HCT116 (cell line): ENCODE results near the gene ETV7. TPM values are rescaled to one million over a fixed set of nuclear protein-coding genes. Genes with fewer than 3 reads are reported as not detected.

Source experiments
- ATAC-seq: fragments of 200-7000 bp; cut with Tn5 transposase; 2 replicates; pipeline ENCODE4 v1.9.1; 2020; ENCODE audit warnings: mild to moderate bottlenecking, moderate library complexity
- BruUV-seq: library from RNA; stranded (reverse); fragments of 400-500 nt; replicated peaks from 2 replicates; lab custom pipeline; 2021; lab: Mats Ljungman, UMichigan
- CTCF ChIA-PET: fragments of 300-600 bp; sonication (Branson Sonifier 250); formaldehyde crosslinking; loops from one replicate; lab custom pipeline; 2021; ENCODE audit warnings: antibody characterized with exemption; lab: Charles Lee
- POLR2A ChIA-PET: fragments of 300-600, 350-600 bp; sonication (Branson Sonifier 250); formaldehyde crosslinking; loops from one replicate; lab custom pipeline; 2021; ENCODE audit warnings: antibody characterized with exemption; lab: Charles Lee
- RAD21 ChIA-PET, 2 experiments: fragments of 300-600 bp; sonication (Branson Sonifier 250); formaldehyde crosslinking; loops; one replicate each; lab custom pipeline; 2023; ENCODE audit warnings: low total read pairs in 2 of 2; ENCODE audit not compliant: uncharacterized antibody in 2 of 2, unreplicated experiment in 2 of 2, low non-redundant PET in 1 of 2; lab: Charles Lee
- DNase-seq: peaks from one replicate; pipeline ENCODE4 v3.0.0-alpha.2; 2010; ENCODE audit warnings: low read depth, low spot score
- H2AFZ ChIP-seq: fragments of 200-600 bp; shearing (Covaris generic), sonication (generic); 2 replicates; pipeline ENCODE4 v1.6.1; 2017; ENCODE audit warnings: low read depth, mixed run types, mixed read lengths, antibody characterized with exemption, low read length; ENCODE audit not compliant: poor library complexity, severe bottlenecking
- H3K27ac ChIP-seq: 2 replicates; pipeline ENCODE4 v1.5.1; 2012; ENCODE audit warnings: low read depth, low read length
- H3K27me3 ChIP-seq: fragments of 200-600 bp; sonication (generic); 2 replicates; pipeline ENCODE4 v1.6.1; 2016; ENCODE audit warnings: mixed run types, low read length, mixed read lengths; ENCODE audit not compliant: insufficient read depth
- H3K36me3 ChIP-seq, 2 experiments: fragments of 200-500 bp in 1 of 2; fragments of 200-600 bp in 1 of 2; sonication (Bioruptor generic) in 1 of 2; sonication (generic) in 1 of 2; 2 replicates each; pipeline versions ENCODE4 v1.5.1 to v1.6.1; 2014 to 2016; ENCODE audit warnings: low read length in 2 of 2, inconsistent platforms in 1 of 2, mixed read lengths in 1 of 2, mixed run types in 1 of 2; ENCODE audit not compliant: insufficient read depth in 2 of 2, control insufficient read depth in 1 of 2
- H3K4me1 ChIP-seq, 2 experiments: fragments of 200-600 bp in 1 of 2; sonication (generic) in 1 of 2; 2 replicates each; pipeline versions ENCODE4 v1.5.1 to v1.6.1; 2012 to 2017; ENCODE audit warnings: low read length in 2 of 2, inconsistent platforms in 1 of 2, mild to moderate bottlenecking in 1 of 2, mixed read lengths in 1 of 2, mixed run types in 1 of 2, moderate library complexity in 1 of 2; ENCODE audit not compliant: insufficient read depth in 2 of 2, control insufficient read depth in 1 of 2
- H3K4me2 ChIP-seq: fragments of 200-600 bp; sonication (generic); 2 replicates; pipeline ENCODE4 v1.6.1; 2017; ENCODE audit warnings: mixed run types, low read length, mixed read lengths
- H3K4me3 ChIP-seq, 2 experiments: fragments of 200-600 bp in 1 of 2; sonication (generic) in 1 of 2; replicated peaks in 1 of 2; 2 replicates each; pipeline ENCODE4 v1.5.1; 2011 to 2016; ENCODE audit warnings: low read length in 2 of 2, control low read depth in 1 of 2, low read depth in 1 of 2, mild to moderate bottlenecking in 1 of 2, mixed read lengths in 1 of 2, mixed run types in 1 of 2
- H3K79me2 ChIP-seq: fragments of 200-600 bp; sonication (generic); 2 replicates; pipeline ENCODE4 v1.6.1; 2017; ENCODE audit warnings: mild to moderate bottlenecking, mixed run types, low read length, moderate library complexity, mixed read lengths; ENCODE audit not compliant: insufficient read depth
- H3K9ac ChIP-seq: fragments of 200-600 bp; sonication (generic); 2 replicates; pipeline ENCODE4 v1.6.1; 2016; ENCODE audit warnings: low read length, mixed read lengths
- H3K9me2 ChIP-seq: fragments of 200-600 bp; sonication (generic), shearing (Covaris generic); 2 replicates; pipeline ENCODE4 v1.6.1; 2017; ENCODE audit warnings: mixed run types, mild to moderate bottlenecking, moderate library complexity; ENCODE audit not compliant: insufficient read depth
- H3K9me3 ChIP-seq, 2 experiments: fragments of 200-500 bp in 1 of 2; fragments of 200-600 bp in 1 of 2; sonication (Bioruptor generic) in 1 of 2; sonication (generic) in 1 of 2; 2 replicates each; pipeline ENCODE4 v1.6.1; 2014 to 2017; ENCODE audit warnings: low read length in 2 of 2, mixed read lengths in 2 of 2, inconsistent platforms in 1 of 2, low read depth in 1 of 2, mild to moderate bottlenecking in 1 of 2, mixed run types in 1 of 2, moderate library complexity in 1 of 2; ENCODE audit not compliant: control insufficient read depth in 1 of 2, insufficient read depth in 1 of 2
- H4K20me1 ChIP-seq: fragments of 200-600 bp; sonication (generic), shearing (Covaris generic); 2 replicates; pipeline ENCODE4 v1.6.1; 2017; ENCODE audit warnings: mixed run types, mild to moderate bottlenecking, moderate library complexity; ENCODE audit not compliant: insufficient read depth
- EGR1 ChIP-seq: IDR thresholded peaks from 2 replicates; pipeline ENCODE4 v1.6.1; 2012; ENCODE audit warnings: low read depth
- EZH2phosphoT487 ChIP-seq: fragments of 200-600 bp; IDR thresholded peaks from 2 replicates; pipeline ENCODE4 v1.6.1; 2018; ENCODE audit warnings: antibody characterized with exemption, borderline replicate concordance
- FOSL1 ChIP-seq: IDR thresholded peaks from 2 replicates; pipeline ENCODE4 v1.6.1; 2012; ENCODE audit warnings: low read depth
- MAX ChIP-seq: IDR thresholded peaks from 2 replicates; pipeline ENCODE4 v1.6.1; 2012
- REST ChIP-seq: IDR thresholded peaks from 2 replicates; pipeline ENCODE4 v1.6.1; 2012; ENCODE audit warnings: low read depth
- TCF7L2 ChIP-seq: IDR thresholded peaks from 2 replicates; pipeline ENCODE4 v1.7.0; 2011; ENCODE audit warnings: borderline replicate concordance, inconsistent platforms; ENCODE audit not compliant: insufficient read depth, insufficient read length; ENCODE audit errors: extremely low read depth
- YY1 ChIP-seq: IDR thresholded peaks from 2 replicates; pipeline ENCODE4 v1.6.1; 2011; ENCODE audit warnings: low read length, low read depth, moderate library complexity, mild to moderate bottlenecking; ENCODE audit not compliant: insufficient replicate concordance; ENCODE audit errors: extremely low read depth
- ZNF274 ChIP-seq: fragments of 200-500 bp; sonication (Bioruptor generic); IDR thresholded peaks from 2 replicates; pipeline ENCODE4 v1.6.1; 2014; ENCODE audit warnings: mild to moderate bottlenecking, low read depth, low read length, inconsistent platforms
- intact Hi-C: fragments of 100-400 bp; cut with micrococcal nuclease; formaldehyde crosslinking; loops from 2 replicates; pipeline ENCODE4 v1.10.0; 2022
- total RNA-seq: library from RNA; stranded (reverse); gene quantifications from one replicate; pipeline ENCODE4 v1.2.1, GENCODE V29; 2021; ENCODE audit not compliant: unreplicated experiment

The ETV7 gene
- total RNA-seq, 1 experiment from 2014 or later = 1.0 TPM

GRCh38 chr6:36368921-36369865, 18.3 kb downstream of the ETV7 start:
- Histone ChIP-seq H3K79me2 (no peaks in the 10 kb centered on the region), H3K4me2 (no peak overlapping the region), H3K36me3 (no peaks in the 10 kb centered on the region), H3K9ac (no peak overlapping the region), H3K27ac (no peak overlapping the region), H3K4me3 (no peak overlapping the region), H3K9me3 (no peaks in the 10 kb centered on the region)
- BruUV-seq = no TSS peak
- POLR2A ChIA-PET = no interaction called here
- ATAC-seq (no peak), DNase-seq (no peak)
- intact Hi-C loops = no loop called here
- TF ChIP-seq ZNF274 (no peak), FOSL1 (no peak), REST (no peak), EGR1 (no peak), TCF7L2 (no peak), MAX (no peak), EZH2phosphoT487 (no peak), YY1 (no peak)
- TF ChIP-seq, all 23 proteins: peak for 0
- Histone ChIP-seq H4K20me1 (no peaks in the 10 kb centered on the region), H3K9me2 (no peaks in the 10 kb centered on the region), H3K27me3 (no peaks in the 10 kb centered on the region), H3K4me1 (no peaks in the 10 kb centered on the region), H2AFZ (no peak overlapping the region)
- ChIA-PET RAD21 (no interaction called here), CTCF (no interaction called here)
